Stimulated activated CD4-positive, alpha-beta T cell treated with anti-CD3 and anti-CD28 coated beads, Interleukin-2, amount 100 ng/mL, for 48 hours (primary cell): ENCODE data around the gene OLFML1.
A peak's percentile ranks its signal among the peaks of the same experiment; 100 is the strongest.
"Not testable (repeated sequence)": the region's sequence is repeated elsewhere in the genome, so short reads cannot be mapped to it uniquely, and the experiment has no call there.

ENCODE experiments used
- DNase-seq, 2 donors: peaks; one replicate each; pipeline ENCODE4 v3.0.0-alpha.2; 2020

Gene OLFML1

GRCh38 chr11:7513234-7514098 is 28.2 kb downstream of the OLFML1 start, which contains the start of gene PPFIBP2:
TSS of gene PPFIBP2 (plus strand) at chr11:7513999. CDS start at chr11:7549476, 35,477 bp downstream.
- DNase-seq, result peak; percentile 74 to 82

- no peak for DNase-seq
These were observed 28.8 kb downstream of the OLFML1 start for GRCh38 chr11:7514099-7514591.

GRCh38 chr11:7515447-7515886 is 30.2 kb downstream of the OLFML1 start:
- DNase-seq, result no peak

GRCh38 chr11:7516475-7516874 is 31.2 kb downstream of the OLFML1 start:
- DNase-seq, result no peak

GRCh38 chr11:7517743-7518142 is 32.4 kb downstream of the OLFML1 start:
- not testable (repeated sequence) for DNase-seq

GRCh38 chr11:7518811-7519562 is 33.7 kb downstream of the OLFML1 start:
- no peak for DNase-seq

GRCh38 chr11:7520011-7520942 is 35.0 kb downstream of the OLFML1 start:
- DNase-seq, result no peak

GRCh38 chr11:7520981-7521487 is 35.7 kb downstream of the OLFML1 start:
- no peak for DNase-seq

- no peak for DNase-seq
These were observed 36.8 kb downstream of the OLFML1 start for GRCh38 chr11:7522121-7522520.

GRCh38 chr11:7522546-7522945 is 37.2 kb downstream of the OLFML1 start:
- DNase-seq, result no peak

GRCh38 chr11:7523416-7524210 is 38.3 kb downstream of the OLFML1 start:
- DNase-seq, result no peak

- DNase-seq, result no peak
These were observed 39.3 kb downstream of the OLFML1 start for GRCh38 chr11:7524462-7525235.

GRCh38 chr11:7525424-7525823 is 40.1 kb downstream of the OLFML1 start:
- no peak for DNase-seq

- DNase-seq, result no peak
These were observed 41.7 kb downstream of the OLFML1 start for GRCh38 chr11:7527029-7527428.

GRCh38 chr11:7528514-7529049 is 43.3 kb downstream of the OLFML1 start:
- DNase-seq, result no peak

GRCh38 chr11:7530013-7530640 is 44.8 kb downstream of the OLFML1 start:
- DNase-seq, result no peak

GRCh38 chr11:7531011-7531410 is 45.7 kb downstream of the OLFML1 start:
- no peak for DNase-seq

GRCh38 chr11:7532405-7533145 is 47.3 kb downstream of the OLFML1 start:
- no peak for DNase-seq
